AG09309 (cell line): ENCODE data around the gene PTPN11.
"Not testable (repeated sequence)": the region's sequence is repeated elsewhere in the genome, so short reads cannot be mapped to it uniquely, and the experiment has no call there.

Experiments used
- DNase-seq: peaks from one replicate; pipeline ENCODE4 v3.0.0-alpha.2; 2010; ENCODE audit warnings: low read depth
- H3K4me3 ChIP-seq: 2 replicates; pipeline ENCODE4 v1.5.1; 2011; ENCODE audit warnings: mild to moderate bottlenecking, low read depth, low read length, moderate library complexity; ENCODE audit not compliant: control insufficient read depth
- CTCF ChIP-seq: IDR thresholded peaks from 2 replicates; pipeline ENCODE4 v1.5.1; 2011; ENCODE audit warnings: mild to moderate bottlenecking, low read depth, low read length, inconsistent platforms; ENCODE audit not compliant: insufficient read depth, control insufficient read depth; ENCODE audit errors: missing control alignments

The PTPN11 gene

GRCh38 chr12:112381406-112381882, 37.3 kb upstream of the PTPN11 start:
- DNase-seq = no peak
- H3K4me3 ChIP-seq = peak overlapping the region; percentile 84

GRCh38 chr12:112381883-112382796, 36.6 kb upstream of the PTPN11 start, which contains the start of gene HECTD4:
Gene HECTD4, minus strand, starts transcription at chr12:112382431. Its CDS starts 303 bp downstream, at chr12:112382128.
- TF ChIP-seq CTCF = no peak
- DNase-seq = no peak
- peak within 1 kb of the TSS; percentile 84 for H3K4me3 ChIP-seq

More at GRCh38 chr12:112381406-112381882, 37.3 kb upstream of the PTPN11 start:
- no peak for TF ChIP-seq CTCF

GRCh38 chr12:112382866-112383265, 35.9 kb upstream of the PTPN11 start:
- no peak for TF ChIP-seq CTCF
- DNase-seq = no peak
- H3K4me3 ChIP-seq = no peak overlapping the region

- no peak for TF ChIP-seq CTCF
- peak; percentile 61 for DNase-seq
- no peak overlapping the region for H3K4me3 ChIP-seq
Measured at GRCh38 chr12:112386726-112387125, 32.0 kb upstream of the PTPN11 start.

GRCh38 chr12:112389228-112389627, 29.5 kb upstream of the PTPN11 start:
- H3K4me3 ChIP-seq = no peak overlapping the region
- no peak for DNase-seq
- no peak for TF ChIP-seq CTCF

- DNase-seq, H3K4me3 ChIP-seq: not testable (repeated sequence)
Measured at GRCh38 chr12:112389922-112390654, 28.7 kb upstream of the PTPN11 start.

- no peak for TF ChIP-seq CTCF
- H3K4me3 ChIP-seq = no peak overlapping the region
- DNase-seq = no peak
Measured at GRCh38 chr12:112393328-112393727, 25.4 kb upstream of the PTPN11 start.
